ENCODE measurements around the gene TYW1B.
"Not testable (repeated sequence)": the region's sequence is repeated elsewhere in the genome, so short reads cannot be mapped to it uniquely, and the experiment has no call there.

Gene TYW1B

GRCh38 chr7:72700548-72700947, 127.5 kb downstream of the TYW1B start:
- not testable (repeated sequence) for DNase-seq (ENCODE audit: low spot score)

GRCh38 chr7:72697066-72697465, 130.9 kb downstream of the TYW1B start:
- not testable (repeated sequence) for DNase-seq (ENCODE audit: low spot score)

- not testable (repeated sequence) for DNase-seq (ENCODE audit: low spot score)
Observed at GRCh38 chr7:72696643-72697042, 131.4 kb downstream of the TYW1B start.

- not testable (repeated sequence) for DNase-seq (ENCODE audit: low spot score)
Observed at GRCh38 chr7:72695482-72695881, 132.5 kb downstream of the TYW1B start.

- not testable (repeated sequence) for DNase-seq (ENCODE audit: low spot score)
Observed at GRCh38 chr7:72691442-72691841, 136.6 kb downstream of the TYW1B start.

GRCh38 chr7:72690177-72690576, 137.8 kb downstream of the TYW1B start:
- not testable (repeated sequence) for DNase-seq (ENCODE audit: low spot score)

GRCh38 chr7:72689344-72689743, 138.7 kb downstream of the TYW1B start:
- not testable (repeated sequence) for DNase-seq (ENCODE audit: low spot score)

GRCh38 chr7:72681211-72681610, 146.8 kb downstream of the TYW1B start:
- DNase-seq (ENCODE audit: low spot score): not testable (repeated sequence)

GRCh38 chr7:72676880-72677279, 151.1 kb downstream of the TYW1B start:
- DNase-seq (ENCODE audit: low spot score): not testable (repeated sequence)

GRCh38 chr7:72676086-72676690, 151.8 kb downstream of the TYW1B start:
- not testable (repeated sequence) for DNase-seq (ENCODE audit: low spot score)

GRCh38 chr7:72675686-72676085, 152.3 kb downstream of the TYW1B start:
- not testable (repeated sequence) for DNase-seq (ENCODE audit: low spot score)

- no peak for DNase-seq (ENCODE audit: low spot score)
Observed at GRCh38 chr7:72674394-72674793, 153.6 kb downstream of the TYW1B start.

- DNase-seq (ENCODE audit: low spot score): not testable (repeated sequence)
Observed at GRCh38 chr7:72670850-72671249, 157.2 kb downstream of the TYW1B start.

GRCh38 chr7:72668435-72668834, 159.6 kb downstream of the TYW1B start:
- not testable (repeated sequence) for DNase-seq (ENCODE audit: low spot score)

- not testable (repeated sequence) for DNase-seq (ENCODE audit: low spot score)
Observed at GRCh38 chr7:72667049-72667448, 161.0 kb downstream of the TYW1B start.

- not testable (repeated sequence) for DNase-seq (ENCODE audit: low spot score)
Observed at GRCh38 chr7:72648574-72648973, 179.4 kb downstream of the TYW1B start.

- not testable (repeated sequence) for DNase-seq (ENCODE audit: low spot score)
Observed at GRCh38 chr7:72643708-72644107, 184.3 kb downstream of the TYW1B start.

GRCh38 chr7:72641485-72642248, 186.3 kb downstream of the TYW1B start:
- not testable (repeated sequence) for DNase-seq (ENCODE audit: low spot score)

GRCh38 chr7:72640740-72641139, 187.3 kb downstream of the TYW1B start:
- DNase-seq (ENCODE audit: low spot score): not testable (repeated sequence)

GRCh38 chr7:72635273-72635908, 192.6 kb downstream of the TYW1B start:
- not testable (repeated sequence) for DNase-seq (ENCODE audit: low spot score)

GRCh38 chr7:72632765-72633292, 195.2 kb downstream of the TYW1B start:
- DNase-seq (ENCODE audit: low spot score): not testable (repeated sequence)

GRCh38 chr7:72628375-72628774, 199.6 kb downstream of the TYW1B start:
- not testable (repeated sequence) for DNase-seq (ENCODE audit: low spot score)

All from HuH-7 (cell line).